ENCODE data around the gene CCL21. TPM values are rescaled to one million over a fixed set of nuclear protein-coding genes. Genes with fewer than 3 reads are reported as not detected.

CCL21 gene
- total and polyA plus RNA-seq, 2 of the 13 experiments (the other 11 are each of a cell fraction or from before 2014, with no cell fraction given) = not detected

DNA sequence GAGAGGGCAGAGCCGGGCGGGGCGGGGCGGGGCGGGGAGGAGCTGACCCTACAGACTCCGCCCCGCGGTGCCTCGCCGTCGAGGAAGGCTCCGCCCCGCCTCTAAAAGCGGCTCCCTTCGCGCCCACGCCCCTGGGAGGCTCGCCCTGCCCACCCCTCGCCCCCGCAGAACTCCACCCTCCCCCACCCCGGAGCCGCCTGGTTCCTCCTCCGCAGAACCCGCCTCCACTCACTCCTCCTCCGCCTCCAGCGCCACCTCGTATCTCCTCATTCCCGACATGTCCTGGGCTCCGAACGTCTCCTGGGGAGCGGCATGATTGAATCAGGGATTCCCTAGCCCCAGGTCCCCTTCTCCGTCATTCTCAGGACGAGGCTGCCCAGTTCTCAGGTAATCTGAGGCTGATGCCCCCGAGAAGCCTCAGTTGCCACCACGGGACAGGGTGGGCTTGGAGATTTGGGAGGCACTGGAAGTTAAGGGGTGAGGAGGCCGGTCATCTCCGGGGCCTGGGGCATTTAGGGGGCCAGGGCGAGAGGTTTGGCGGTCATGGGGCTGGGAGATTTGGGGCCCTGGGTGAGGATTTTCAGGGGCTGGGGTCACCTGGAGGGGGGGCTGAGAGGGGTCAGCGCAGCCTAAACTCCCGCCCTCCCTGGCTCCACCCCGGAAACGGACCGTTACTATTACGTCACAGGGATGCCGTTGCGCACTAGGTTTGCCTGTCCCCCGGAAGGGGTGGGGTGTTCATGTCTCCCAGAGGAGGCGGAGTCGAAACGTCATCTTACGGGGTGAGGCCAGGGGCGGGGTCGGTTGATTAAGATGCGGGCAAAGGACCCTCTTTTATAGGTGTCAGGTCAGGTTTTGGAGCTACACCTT lies 44.3 kb downstream of the CCL21 start (continued):
- TF ChIP-seq SOX6 (IDR thresholded peaks at IDR 0.05) (no peak), SOX6 (CRISPR knock-in tag; IDR thresholded peaks at IDR 0.05) (peak; percentile 5; the same call in 1 of the 2 replicates), ATF1 (CRISPR knock-in tag; IDR thresholded peaks at IDR 0.05) (peak; percentile 69; the same call in 1 of the 2 replicates), RBFOX2 (IDR thresholded peaks at IDR 0.05; ENCODE audit: low read depth, low read length) (0 out of 2 replicates have a peak, but pooled peaks have one; percentile 10), ZBTB21 (CRISPR knock-in tag; IDR thresholded peaks at IDR 0.05) (peak; percentile 96), CREM (IDR thresholded peaks at IDR 0.05) (peak; percentile 68), CREM (CRISPR knock-in tag; IDR thresholded peaks at IDR 0.05) (no peak), NR2C2 (CRISPR knock-in tag; IDR thresholded peaks at IDR 0.05; ENCODE audit: borderline replicate concordance) (peak; percentile 0; the same call in 1 of the 2 replicates), HOXA3 (CRISPR knock-in tag; IDR thresholded peaks at IDR 0.05) (peak; percentile 77), ATF7 (IDR thresholded peaks at IDR 0.05) (peak; percentile 60), ATF7 (CRISPR knock-in tag; IDR thresholded peaks at IDR 0.05) (no peak), GATAD1 (CRISPR knock-in tag; IDR thresholded peaks at IDR 0.05) (peak; percentile 35; the same call in 1 of the 2 replicates), NR2F2 (IDR thresholded peaks at IDR 0.05; ENCODE audit: borderline replicate concordance, low read depth) (no peak), ZNF136 (CRISPR knock-in tag; IDR thresholded peaks at IDR 0.05; ENCODE audit: low read depth) (no peak), THAP11 (CRISPR knock-in tag; IDR thresholded peaks at IDR 0.05) (peak; percentile 42), SAP130 (CRISPR knock-in tag; IDR thresholded peaks at IDR 0.05; ENCODE audit: low read depth) (peak; percentile 16; the same call in 1 of the 2 replicates), CEBPG (CRISPR knock-in tag; IDR thresholded peaks at IDR 0.05) (0 out of 2 replicates have a peak, but pooled peaks have one; percentile 34), MEIS1 (CRISPR knock-in tag; IDR thresholded peaks at IDR 0.05; ENCODE audit: borderline replicate concordance) (no peak)
- TF ChIP-seq, protein P1, sequence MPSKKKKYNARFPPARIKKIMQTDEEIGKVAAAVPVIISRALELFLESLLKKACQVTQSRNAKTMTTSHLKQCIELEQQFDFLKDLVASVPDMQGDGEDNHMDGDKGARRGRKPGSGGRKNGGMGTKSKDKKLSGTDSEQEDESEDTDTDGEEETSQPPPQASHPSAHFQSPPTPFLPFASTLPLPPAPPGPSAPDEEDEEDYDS (CRISPR knock-in tag; IDR thresholded peaks at IDR 0.05) = peak; percentile 87
- TF ChIP-seq, protein P2, sequence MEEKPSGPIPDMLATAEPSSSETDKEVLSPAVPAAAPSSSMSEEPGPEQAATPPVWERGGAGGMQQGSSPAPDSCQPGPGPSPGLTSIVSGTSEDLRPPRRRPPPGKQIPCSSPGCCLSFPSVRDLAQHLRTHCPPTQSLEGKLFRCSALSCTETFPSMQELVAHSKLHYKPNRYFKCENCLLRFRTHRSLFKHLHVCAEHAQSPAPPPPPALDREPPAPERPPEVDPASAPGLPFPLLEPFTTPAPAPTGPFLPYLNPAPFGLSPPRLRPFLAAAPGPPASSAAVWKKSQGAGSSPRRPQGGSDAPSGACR (CRISPR knock-in tag; IDR thresholded peaks at IDR 0.05) = 0 out of 2 replicates have a peak, but pooled peaks have one; percentile 42
